Keratinocyte (primary cell): ENCODE data around the gene TEP1.

Experiments used
- EZH2 ChIP-seq: IDR thresholded peaks from one replicate; pipeline ENCODE4 v1.6.1; 2012; ENCODE audit warnings: inconsistent platforms, mild to moderate bottlenecking, low read length, moderate library complexity
- TF ChIP-seq, protein P1 (sequence below), 3 experiments: IDR thresholded peaks in 1 of 3; conservative IDR thresholded peaks in 1 of 3; optimal IDR thresholded peaks in 1 of 3; 2 replicates in 2 of 3; 3 replicates in 1 of 3; pipeline versions ENCODE3 to v1.5.1; 2011; ENCODE audit warnings: low read length in 3 of 3, mild to moderate bottlenecking in 3 of 3, moderate library complexity in 2 of 3, control low read depth in 1 of 3, inconsistent platforms in 1 of 3; ENCODE audit not compliant: insufficient read depth in 2 of 3; ENCODE audit errors: extremely low read depth in 1 of 3

DNA sequence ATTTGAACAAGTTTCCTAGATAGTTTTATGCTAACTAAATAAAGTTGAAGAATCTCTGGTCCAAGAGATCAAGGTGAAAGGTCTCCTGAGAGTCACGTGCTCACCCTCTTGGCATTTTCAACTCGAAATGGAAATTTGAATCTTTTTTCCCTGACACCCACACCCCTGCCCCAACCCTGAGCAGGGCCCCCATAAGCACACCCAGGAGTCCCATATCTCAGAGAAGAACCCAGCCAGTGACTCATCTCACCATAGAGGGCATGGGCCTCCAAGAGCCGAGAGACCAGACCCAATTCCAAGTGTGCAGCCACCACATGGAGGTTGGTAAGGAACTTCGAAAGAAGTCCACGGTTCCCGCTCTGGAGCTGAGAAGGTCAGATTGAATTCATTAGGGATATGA is 32.6 kb downstream of the TEP1 start:
- TF ChIP-seq, protein P1, sequence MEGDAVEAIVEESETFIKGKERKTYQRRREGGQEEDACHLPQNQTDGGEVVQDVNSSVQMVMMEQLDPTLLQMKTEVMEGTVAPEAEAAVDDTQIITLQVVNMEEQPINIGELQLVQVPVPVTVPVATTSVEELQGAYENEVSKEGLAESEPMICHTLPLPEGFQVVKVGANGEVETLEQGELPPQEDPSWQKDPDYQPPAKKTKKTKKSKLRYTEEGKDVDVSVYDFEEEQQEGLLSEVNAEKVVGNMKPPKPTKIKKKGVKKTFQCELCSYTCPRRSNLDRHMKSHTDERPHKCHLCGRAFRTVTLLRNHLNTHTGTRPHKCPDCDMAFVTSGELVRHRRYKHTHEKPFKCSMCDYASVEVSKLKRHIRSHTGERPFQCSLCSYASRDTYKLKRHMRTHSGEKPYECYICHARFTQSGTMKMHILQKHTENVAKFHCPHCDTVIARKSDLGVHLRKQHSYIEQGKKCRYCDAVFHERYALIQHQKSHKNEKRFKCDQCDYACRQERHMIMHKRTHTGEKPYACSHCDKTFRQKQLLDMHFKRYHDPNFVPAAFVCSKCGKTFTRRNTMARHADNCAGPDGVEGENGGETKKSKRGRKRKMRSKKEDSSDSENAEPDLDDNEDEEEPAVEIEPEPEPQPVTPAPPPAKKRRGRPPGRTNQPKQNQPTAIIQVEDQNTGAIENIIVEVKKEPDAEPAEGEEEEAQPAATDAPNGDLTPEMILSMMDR (optimal IDR thresholded peaks at IDR 0.05 in 1 of 3, IDR thresholded peaks at IDR 0.05 in 1 of 3, conservative IDR thresholded peaks at IDR 0.05 in 1 of 3; ENCODE audit: extremely low read depth in 1 of 3, insufficient read depth in 2 of 3, low read length in 3 of 3): no peak
- TF ChIP-seq EZH2: no peak
